GM12891 (cell line): ENCODE data around the gene SLC2A2.

Experiments
- DNase-seq: peaks from one replicate; pipeline ENCODE4 v3.0.0; 2011; ENCODE audit warnings: low spot score; ENCODE audit not compliant: insufficient read length
- FAIRE-seq: peaks from 2 replicates; lab custom pipeline; 2011; peaks lifted over from hg19 to GRCh38; lab: Jason Lieb, UNC
- PAX5 ChIP-seq: IDR thresholded peaks from 2 replicates; pipeline ENCODE4 v1.6.1; 2011; ENCODE audit warnings: low read length, moderate library complexity, mild to moderate bottlenecking; ENCODE audit not compliant: insufficient read depth, severe bottlenecking
- POLR2A ChIP-seq: IDR thresholded peaks from 2 replicates; pipeline ENCODE4 v1.6.1; 2011; ENCODE audit warnings: low read depth, low read length, control low read depth
- POLR2AphosphoS5 ChIP-seq: IDR thresholded peaks from 2 replicates; pipeline ENCODE4 v1.6.1; 2011; ENCODE audit warnings: low read depth, low read length, control low read depth
- POU2F2 ChIP-seq: IDR thresholded peaks from 2 replicates; pipeline ENCODE4 v1.6.1; 2011; ENCODE audit warnings: low read depth, mild to moderate bottlenecking, control low read depth, low read length, moderate library complexity
- SPI1 ChIP-seq: IDR thresholded peaks from 2 replicates; pipeline ENCODE4 v1.6.1; 2011; ENCODE audit warnings: low read depth, low read length, control low read depth
- TAF1 ChIP-seq: IDR thresholded peaks from 2 replicates; pipeline ENCODE4 v1.6.1; 2011; ENCODE audit warnings: low read depth, low read length, control low read depth

The SLC2A2 gene

GRCh38 chr3:171058058-171058457 lies 31.5 kb upstream of the SLC2A2 start:
- DNase-seq (no peak), FAIRE-seq (no peak)
- TF ChIP-seq SPI1: no peak

- no peak for FAIRE-seq
- no peak for DNase-seq
- TF ChIP-seq PAX5 (no peak), TAF1 (no peak), POU2F2 (no peak), SPI1 (no peak), POLR2A (no peak), POLR2AphosphoS5 (no peak)
Measured at GRCh38 chr3:171057072-171057471, 30.6 kb upstream of the SLC2A2 start.

GRCh38 chr3:171056528-171056927 lies 30.0 kb upstream of the SLC2A2 start:
- no peak for FAIRE-seq
- DNase-seq: no peak
- TF ChIP-seq SPI1 (no peak), PAX5 (no peak), POU2F2 (no peak), POLR2AphosphoS5 (no peak), TAF1 (no peak)

- no peak for FAIRE-seq
- TF ChIP-seq POU2F2 (no peak), POLR2AphosphoS5 (no peak), SPI1 (no peak), POLR2A (no peak), TAF1 (no peak), PAX5 (no peak)
- no peak for DNase-seq
Measured at GRCh38 chr3:171055336-171056178, 29.0 kb upstream of the SLC2A2 start.

- no peak for TF ChIP-seq PAX5
- TF ChIP-seq POLR2A: no peak
- TF ChIP-seq TAF1: no peak
- TF ChIP-seq POLR2AphosphoS5: no peak
- TF ChIP-seq SPI1: no peak
- DNase-seq (no peak), FAIRE-seq (no peak)
Measured at GRCh38 chr3:171054921-171055320, 28.4 kb upstream of the SLC2A2 start.

- no peak for FAIRE-seq
- DNase-seq: no peak
- TF ChIP-seq POLR2AphosphoS5 (no peak), POU2F2 (no peak), SPI1 (no peak)
Measured at GRCh38 chr3:171054231-171054630, 27.7 kb upstream of the SLC2A2 start.

GRCh38 chr3:171049861-171050444 lies 23.4 kb upstream of the SLC2A2 start:
- DNase-seq: peak; percentile 14
- TF ChIP-seq SPI1 (no peak), PAX5 (no peak), POU2F2 (no peak), TAF1 (no peak), POLR2A (no peak), POLR2AphosphoS5 (no peak)

GRCh38 chr3:171046760-171047159 lies 20.2 kb upstream of the SLC2A2 start:
- FAIRE-seq (no peak), DNase-seq (no peak)
- TF ChIP-seq TAF1 (no peak), POU2F2 (no peak), PAX5 (no peak), POLR2A (no peak)

More at GRCh38 chr3:171049861-171050444, 23.4 kb upstream of the SLC2A2 start:
- no peak for FAIRE-seq

GRCh38 chr3:171044835-171045793 lies 18.6 kb upstream of the SLC2A2 start:
- DNase-seq (no peak), FAIRE-seq (no peak)
- TF ChIP-seq SPI1: no peak
- no peak for TF ChIP-seq POLR2A
- no peak for TF ChIP-seq POU2F2
- no peak for TF ChIP-seq TAF1
- TF ChIP-seq POLR2AphosphoS5: no peak
- TF ChIP-seq PAX5: no peak
